Middle frontal gyrus (tissue), 1 donor: ENCODE results near the gene PRRT2.
"Not testable (repeated sequence)": the region's sequence is repeated elsewhere in the genome, so short reads cannot be mapped to it uniquely, and the experiment has no call there.

Experiments
- DNase-seq: peaks from one replicate; pipeline ENCODE4 v3.0.0-alpha.2; 2015; ENCODE audit warnings: low spot score; ENCODE audit errors: extremely low spot score

Gene PRRT2

GRCh38 chr16:29790949-29791844 lies 20.8 kb upstream of the PRRT2 start:
- DNase-seq = no peak

DNA sequence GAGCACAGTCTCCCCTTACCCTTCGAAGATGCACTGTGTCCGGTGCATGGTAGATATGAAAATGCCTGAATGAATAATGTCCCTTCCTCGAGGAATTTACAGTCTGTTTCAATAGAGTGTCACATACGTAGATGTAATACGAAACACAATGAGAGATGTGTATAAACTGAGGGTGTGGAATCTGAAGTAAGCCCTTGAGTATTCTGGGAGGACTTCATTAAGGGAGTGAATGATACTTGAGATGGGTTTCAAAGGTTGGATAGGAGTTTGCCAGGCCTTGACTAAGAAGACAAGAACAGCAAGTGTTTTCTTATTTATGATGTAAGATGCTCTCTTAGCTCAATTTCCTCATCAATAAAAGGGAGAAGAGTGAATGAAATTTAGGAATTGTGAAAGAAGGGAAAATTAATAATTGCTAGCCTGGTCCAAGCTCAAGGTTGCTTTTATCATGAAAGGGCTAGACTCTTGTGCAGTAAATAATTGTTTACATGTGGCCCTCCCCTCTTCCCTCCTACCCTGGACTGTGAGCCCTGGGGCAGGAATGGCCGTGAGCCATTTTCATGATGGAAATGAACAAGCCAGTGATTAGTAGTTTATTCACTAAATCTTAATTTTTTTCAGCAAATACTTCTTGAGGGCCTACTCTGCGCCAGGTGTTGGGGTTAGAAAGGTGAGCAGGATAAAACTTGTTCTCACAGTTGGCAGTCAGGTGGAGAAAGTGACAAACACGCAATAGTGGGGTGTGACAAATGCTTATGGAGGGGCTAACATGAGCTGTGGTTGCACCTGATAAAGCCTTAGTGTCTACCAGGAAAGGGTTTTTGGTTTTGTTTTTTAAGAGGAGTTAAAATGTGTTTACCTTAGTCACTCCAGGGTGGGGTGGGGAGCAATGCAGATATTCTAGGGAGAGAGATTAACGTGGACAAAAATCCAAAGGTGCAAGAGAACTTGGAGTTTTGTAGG lies 19.9 kb upstream of the PRRT2 start:
- no peak for DNase-seq

DNA sequence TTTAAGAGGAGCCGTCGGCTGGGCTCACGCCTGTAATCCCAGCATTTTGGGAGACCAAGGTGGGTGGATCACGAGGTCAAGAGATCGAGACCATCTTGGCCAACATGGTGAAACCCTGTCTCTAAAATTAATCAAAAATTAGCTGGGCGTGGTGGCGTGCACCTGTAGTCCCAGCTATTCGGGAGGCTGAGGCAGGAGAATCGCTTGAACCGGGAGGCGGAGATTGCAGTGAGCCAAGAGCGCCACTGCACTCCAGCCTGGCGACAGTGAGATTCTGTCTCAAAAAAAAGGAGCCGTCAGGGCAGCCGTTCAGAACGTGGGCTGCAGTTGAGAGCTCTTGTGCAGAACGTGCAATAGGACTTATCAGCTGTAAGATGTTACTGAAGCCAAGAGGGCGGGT lies 18.8 kb upstream of the PRRT2 start:
- not testable (repeated sequence) for DNase-seq

GRCh38 chr16:29794231-29794710 lies 17.7 kb upstream of the PRRT2 start:
- DNase-seq = no peak

DNA sequence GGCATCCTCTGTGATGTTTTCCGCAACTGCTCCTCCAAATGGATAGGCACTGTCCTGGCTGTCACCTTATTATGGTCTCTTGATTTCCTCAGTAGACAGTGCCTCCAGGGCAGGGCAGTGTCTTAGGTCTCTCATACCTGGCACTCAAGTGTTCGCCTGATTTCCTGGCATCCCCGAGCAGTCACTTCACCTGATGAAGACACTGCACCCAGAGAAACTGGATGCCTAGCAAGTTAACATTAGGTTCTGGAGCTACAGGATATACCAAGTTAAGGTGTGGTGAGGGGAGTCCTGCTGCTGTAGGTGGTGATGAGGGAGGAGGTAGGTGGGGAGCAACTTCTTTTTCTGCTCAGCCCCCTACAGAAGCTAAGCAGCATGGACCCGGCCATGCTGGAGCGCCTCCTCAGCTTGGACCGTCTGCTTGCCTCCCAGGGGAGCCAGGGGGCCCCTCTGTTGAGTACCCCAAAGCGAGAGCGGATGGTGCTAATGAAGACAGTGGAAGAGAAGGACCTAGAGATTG lies 9.5 kb upstream of the PRRT2 start:
- DNase-seq = no peak

DNA sequence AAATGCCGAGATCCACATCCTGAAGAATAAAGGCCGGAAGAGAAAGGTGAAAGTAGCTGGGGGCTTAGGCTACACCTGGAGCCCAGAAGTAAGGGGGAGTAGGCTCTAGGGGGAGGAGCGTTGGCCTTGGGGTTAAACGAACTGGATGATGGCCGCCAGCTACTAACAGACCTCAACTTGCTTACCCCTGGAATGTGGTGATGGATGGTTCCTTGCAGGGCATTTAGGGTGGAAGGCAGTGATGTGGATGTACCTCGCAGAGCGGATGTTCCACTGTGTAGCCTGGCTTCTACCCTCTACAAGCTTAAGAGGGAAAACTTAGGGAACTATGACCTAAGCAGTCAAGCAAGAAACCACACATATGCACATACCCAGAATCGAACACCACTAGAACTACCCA lies 8.0 kb upstream of the PRRT2 start:
- DNase-seq = no peak

GRCh38 chr16:29804455-29805231 lies 7.3 kb upstream of the PRRT2 start:
- DNase-seq = no peak

DNA sequence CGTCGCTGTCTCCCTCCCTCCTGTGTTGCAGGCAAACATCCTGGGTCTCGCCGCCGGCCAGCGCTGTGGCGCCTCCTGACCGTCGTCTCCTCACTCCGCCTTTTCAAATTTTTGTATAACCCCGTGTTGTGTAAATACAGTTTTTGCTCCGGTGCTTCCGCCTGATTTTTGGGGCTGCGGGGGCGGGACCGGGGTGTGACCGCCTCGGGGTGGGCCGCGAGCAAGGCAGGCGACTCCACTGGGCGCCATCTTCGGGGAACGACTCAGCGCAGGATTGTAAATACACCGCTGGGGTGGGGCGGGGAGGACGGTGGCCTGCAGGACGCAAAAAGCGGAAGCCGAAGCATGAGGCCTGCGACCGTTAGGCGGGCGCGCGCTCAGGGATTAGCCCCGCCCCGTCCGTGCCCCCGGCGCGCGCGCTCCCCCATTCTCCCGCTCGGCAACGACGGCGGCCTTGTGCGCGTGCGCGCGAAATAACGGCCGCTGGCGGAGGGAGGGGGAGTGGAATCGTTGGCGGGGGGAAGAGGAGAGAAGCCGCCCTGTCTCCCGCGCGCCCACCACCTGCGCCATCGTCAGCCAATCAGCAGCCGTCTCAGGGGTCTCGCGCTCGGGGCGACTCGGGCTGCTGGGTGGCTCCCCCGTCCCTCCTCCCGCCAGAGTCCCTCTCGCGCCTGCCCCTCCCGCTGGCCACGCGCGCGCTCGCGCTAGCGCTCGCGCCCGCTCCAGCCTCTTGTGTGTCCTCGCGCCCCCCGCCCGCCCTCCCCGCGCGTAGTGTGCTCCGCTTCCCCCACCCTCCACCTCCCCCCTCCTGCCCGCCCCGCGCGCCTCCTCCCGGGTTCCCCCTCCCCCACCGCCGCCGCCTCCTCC lies 6.5 kb upstream of the PRRT2 start:
- DNase-seq = peak; percentile 94

DNA sequence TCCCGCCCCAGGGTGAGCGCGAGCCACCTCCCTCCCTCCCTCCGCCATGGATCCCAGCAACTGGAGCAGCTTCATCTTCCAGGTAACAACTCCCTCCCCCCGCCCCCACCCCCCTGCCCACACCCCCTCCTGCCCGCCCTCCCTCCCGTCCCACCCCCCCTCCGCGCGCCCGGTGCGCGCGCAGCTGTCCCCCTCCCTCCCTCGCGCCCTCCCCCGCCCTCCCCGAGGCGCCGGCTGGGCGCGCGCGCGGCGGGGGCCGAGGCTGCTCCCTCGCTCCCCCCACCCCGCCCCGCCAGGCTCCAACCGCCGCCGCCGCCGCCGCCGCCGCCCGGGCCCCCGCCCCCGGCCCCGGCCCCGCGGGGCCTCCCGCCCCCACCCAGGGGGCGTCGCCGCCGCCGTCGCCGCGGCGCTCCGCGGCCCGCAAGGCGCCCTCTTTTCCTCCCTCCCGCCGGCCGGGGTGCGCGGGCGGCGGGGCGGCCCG lies 5.9 kb upstream of the PRRT2 start, which contains the start of gene MAZ:
Gene MAZ, plus strand, starts transcription at position 431 of the 481 bp plus-strand sequence. CDS start 173 bp downstream, outside the sequence.
- no peak for DNase-seq

- no peak for DNase-seq
These were observed 5.2 kb upstream of the PRRT2 start for GRCh38 chr16:29806641-29807425.

- peak; percentile 68 for DNase-seq
These were observed 4.4 kb upstream of the PRRT2 start for GRCh38 chr16:29807426-29808218.

DNA sequence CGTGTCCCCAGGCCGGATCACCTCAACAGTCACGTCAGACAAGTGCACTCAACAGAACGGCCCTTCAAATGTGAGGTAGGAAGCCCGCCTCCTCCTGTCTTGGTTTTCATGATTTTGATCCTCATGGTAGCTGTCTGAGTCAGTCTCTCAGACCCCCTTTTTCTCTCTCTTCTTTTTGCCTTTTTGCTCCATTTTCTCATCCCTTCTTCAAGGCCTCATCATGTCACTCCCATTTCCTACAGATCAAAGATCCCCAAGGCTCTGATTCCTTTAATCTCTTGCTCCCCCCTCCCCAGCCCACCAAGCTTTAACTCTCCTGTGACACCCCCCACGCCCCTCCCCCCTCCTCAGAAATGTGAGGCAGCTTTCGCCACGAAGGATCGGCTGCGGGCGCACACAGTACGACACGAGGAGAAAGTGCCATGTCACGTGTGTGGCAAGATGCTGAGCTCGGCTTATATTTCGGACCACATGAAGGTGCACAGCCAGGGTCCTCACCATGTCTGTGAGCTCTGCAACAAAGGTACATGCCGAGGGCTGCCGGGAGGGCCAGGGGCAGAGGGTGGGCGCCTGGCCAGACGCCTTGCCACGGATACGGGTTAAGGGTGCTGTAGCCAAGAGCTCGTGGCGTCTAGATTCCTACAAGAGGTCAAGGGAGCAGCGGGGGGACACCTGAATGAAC lies 3.6 kb upstream of the PRRT2 start:
- DNase-seq = no peak

GRCh38 chr16:29809031-29809747 lies 2.8 kb upstream of the PRRT2 start:
- no peak for DNase-seq

- no peak for DNase-seq
These were observed 1.9 kb upstream of the PRRT2 start for GRCh38 chr16:29809850-29810698.

DNA sequence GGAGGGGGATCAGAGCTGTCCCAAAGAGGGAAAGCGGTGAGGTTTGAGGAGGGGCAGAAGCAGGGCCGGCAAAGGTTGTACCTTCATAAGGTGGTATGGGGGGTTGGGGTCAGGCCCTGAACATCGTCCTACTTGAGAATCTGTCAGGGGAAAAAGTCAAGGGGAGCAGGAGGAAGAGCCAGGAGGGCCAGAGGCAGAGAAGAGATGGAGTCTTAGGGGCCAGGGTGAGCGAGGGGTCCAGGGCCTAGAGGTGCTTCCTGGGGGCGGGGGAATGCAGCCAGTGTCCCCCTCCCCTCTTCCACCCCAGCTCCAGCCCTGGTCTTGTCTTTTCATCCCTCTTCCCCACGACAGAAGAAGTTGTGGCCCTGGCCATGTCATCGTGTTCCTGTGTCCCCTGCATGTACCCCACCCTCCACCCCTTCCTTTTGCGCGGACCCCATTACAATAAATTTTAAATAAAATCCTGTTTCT lies 1.3 kb upstream of the PRRT2 start:
- DNase-seq = no peak
